ENCODE data around the gene MYADML2. TPM values are rescaled to one million over a fixed set of nuclear protein-coding genes. Genes with fewer than 3 reads are reported as not detected.

MYADML2 gene
- total RNA-seq, 1 experiment from 2014 or later: 0.46 TPM

- Mint-ChIP-seq H3K4me1 (peaks cover 10% of the 10 kb centered on the region; the same call in 1 of the 2 replicates), H3K36me3 (peaks cover 10% of the 10 kb centered on the region; the same call in 1 of the 2 replicates), H3K4me3 (no peak overlapping the region), H3K9me3 (no peaks in the 10 kb centered on the region), H3K27ac (no peak overlapping the region), H3K27me3 (ENCODE audit: low read depth) (peaks cover 3% of the 10 kb centered on the region)
- TF ChIP-seq PREB (CRISPR knock-in tag; IDR thresholded peaks at IDR 0.05; ENCODE audit: borderline replicate concordance) (no peak), AR (CRISPR knock-in tag; IDR thresholded peaks at IDR 0.05) (no peak), TP53 (CRISPR knock-in tag; IDR thresholded peaks at IDR 0.05) (no peak), FOXJ3 (CRISPR knock-in tag; IDR thresholded peaks at IDR 0.05; ENCODE audit: borderline replicate concordance) (no peak), USF2 (CRISPR knock-in tag; IDR thresholded peaks at IDR 0.05) (no peak), ZBTB43 (CRISPR knock-in tag; IDR thresholded peaks at IDR 0.05) (no peak), KAT7 (CRISPR knock-in tag; IDR thresholded peaks at IDR 0.05; ENCODE audit: borderline replicate concordance) (no peak), NFE2L1 (CRISPR knock-in tag; IDR thresholded peaks at IDR 0.05) (no peak), ATF2 (CRISPR knock-in tag; IDR thresholded peaks at IDR 0.05; ENCODE audit: borderline replicate concordance, low read depth) (no peak), SMAD4 (CRISPR knock-in tag; IDR thresholded peaks at IDR 0.05) (no peak)
- ChIA-PET POLR2A (interaction anchor here (0.8 to 1.5 kb wide), 3 partner anchors 9 to 113 kb away, joined by 3 to 9 read pairs (median 4); no protein-coding TSS in a partner anchor), CTCF (no interaction called here)
- no peak for ATAC-seq
- DNase-seq (ENCODE audit: low spot score): no peak
These were observed 14.6 kb downstream of the MYADML2 start for GRCh38 chr17:81932333-81932983.

GRCh38 chr17:81931557-81932332, 15.3 kb downstream of the MYADML2 start:
- no peak for ATAC-seq

More at GRCh38 chr17:81931557-81932332, 15.3 kb downstream of the MYADML2 start:
- peaks cover 3% of the 10 kb centered on the region; the same call in 1 of the 2 replicates for H3K27me3 Mint-ChIP-seq (ENCODE audit: low read depth)
- H3K4me1 Mint-ChIP-seq: peaks cover 10% of the 10 kb centered on the region; the same call in 1 of the 2 replicates
- DNase-seq (ENCODE audit: low spot score): no peak
- no peaks in the 10 kb centered on the region for H3K9me3 Mint-ChIP-seq
- TF ChIP-seq PRRX2 (CRISPR knock-in tag; IDR thresholded peaks at IDR 0.05) (no peak), E2F5 (CRISPR knock-in tag; IDR thresholded peaks at IDR 0.05) (no peak), ZNF138 (CRISPR knock-in tag; conservative IDR thresholded peaks at IDR 0.05) (no peak), ZMAT4 (CRISPR knock-in tag; IDR thresholded peaks at IDR 0.05) (0 out of 2 replicates have a peak, but pooled peaks have one; percentile 47), EMX1 (CRISPR knock-in tag; IDR thresholded peaks at IDR 0.05) (0 out of 2 replicates have a peak, but pooled peaks have one; percentile 46), ZNF263 (CRISPR knock-in tag; IDR thresholded peaks at IDR 0.05; ENCODE audit: low read depth) (no peak), ZNF232 (CRISPR knock-in tag; IDR thresholded peaks at IDR 0.05) (no peak), NR3C1 (CRISPR knock-in tag; conservative IDR thresholded peaks at IDR 0.05; ENCODE audit: low read depth) (no peak), MYBL2 (CRISPR knock-in tag; IDR thresholded peaks at IDR 0.05) (no peak), ZNF416 (CRISPR knock-in tag; IDR thresholded peaks at IDR 0.05) (no peak), ZNF423 (CRISPR knock-in tag; IDR thresholded peaks at IDR 0.05) (no peak), GABPB1 (CRISPR knock-in tag; IDR thresholded peaks at IDR 0.05) (no peak), NR2C2 (CRISPR knock-in tag; IDR thresholded peaks at IDR 0.05) (no peak)
- H3K27ac Mint-ChIP-seq: no peak overlapping the region
- H3K4me3 Mint-ChIP-seq: no peak overlapping the region
- peaks cover 10% of the 10 kb centered on the region; the same call in 1 of the 2 replicates for H3K36me3 Mint-ChIP-seq
- ChIA-PET POLR2A (interaction anchor here (0.7 to 0.8 kb wide), 2 partner anchors 8 kb away, joined by 3 to 4 read pairs; no protein-coding TSS in a partner anchor), CTCF (interaction anchor here (1.9 kb wide), 1 partner anchor 89 kb away, joined by 7 read pairs; no protein-coding TSS in a partner anchor)
